ENCODE measurements around the gene MAGT1. TPM values are rescaled to one million over a fixed set of nuclear protein-coding genes. Genes with fewer than 3 reads are reported as not detected.
A peak's percentile ranks its signal among the peaks of the same experiment; 100 is the strongest.
"Not testable (repeated sequence)": the region's sequence is repeated elsewhere in the genome, so short reads cannot be mapped to it uniquely, and the experiment has no call there.

Gene MAGT1
- 10 to 100 TPM; 44.9 to 70.1 TPM for total RNA-seq

GRCh38 chrX:77894921-77895886 lies at the start of gene MAGT1:
Gene MAGT1 (minus strand): TSS chrX:77895435. CDS start chrX:77895410, 25 bp downstream.
- Mint-ChIP-seq H3K4me1 (ENCODE audit: low read depth in 2 of 2) (peaks cover 12 to 19% of the 10 kb centered on the region in 2 donors), H3K9me3 (no peaks in the 10 kb centered on the region), H3K27me3 (peaks cover 0 to 5% of the 10 kb centered on the region in 2 donors), H3K27ac (peak within 1 kb of the TSS; percentile 92 to 99), H3K4me3 (peak within 1 kb of the TSS; percentile 94), H3K36me3 (peaks cover 5% of the 10 kb centered on the region)
- ATAC-seq (peak; percentile 97 to 98), DNase-seq (ENCODE audit: low spot score) (peak; percentile 93)

GRCh38 chrX:77945031-77945430 lies 49.8 kb upstream of the MAGT1 start:
- H3K9me3 Mint-ChIP-seq; H3K27me3 Mint-ChIP-seq; H3K27ac Mint-ChIP-seq; ATAC-seq; H3K36me3 Mint-ChIP-seq; H3K4me1 Mint-ChIP-seq (ENCODE audit: low read depth in 2 of 2); DNase-seq (ENCODE audit: low spot score); H3K4me3 Mint-ChIP-seq: not testable (repeated sequence)

DNA sequence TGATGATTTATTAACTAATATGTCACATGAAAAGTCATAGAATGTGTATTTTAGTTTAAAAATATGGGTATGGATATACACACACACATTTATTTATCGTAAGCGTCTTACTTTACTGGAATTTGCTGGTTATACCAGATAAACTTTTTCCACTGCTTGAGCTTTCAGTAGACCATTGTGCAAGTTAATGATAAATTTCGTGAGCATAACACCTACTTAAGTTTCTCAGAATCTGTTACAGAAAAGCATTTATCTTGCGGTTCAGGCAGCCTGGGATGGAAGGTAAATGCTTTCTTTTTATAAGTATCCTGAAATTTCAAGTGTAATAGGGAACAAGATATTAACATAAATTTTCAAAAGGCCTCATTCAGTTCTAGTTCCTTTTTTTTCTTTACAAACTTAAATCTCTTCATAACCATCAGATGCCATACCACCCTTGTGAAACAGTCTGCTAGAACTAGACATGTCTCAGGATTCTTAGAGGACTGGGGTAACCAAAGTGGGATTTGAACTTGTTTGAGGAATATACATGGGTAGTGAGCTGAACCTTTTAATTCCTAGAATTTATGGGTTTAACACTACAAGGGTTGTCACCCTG lies 42.9 kb upstream of the MAGT1 start:
- Mint-ChIP-seq H3K4me3 (no peak overlapping the region), H3K9me3 (no peaks in the 10 kb centered on the region), H3K27me3 (no peaks in the 10 kb centered on the region), H3K27ac (no peak overlapping the region), H3K4me1 (ENCODE audit: low read depth in 2 of 2) (peaks cover 0 to under 1% of the 10 kb centered on the region in 2 donors), H3K36me3 (no peaks in the 10 kb centered on the region)
- ATAC-seq (no peak), DNase-seq (ENCODE audit: low spot score) (no peak)

- no peak overlapping the region for H3K4me3 Mint-ChIP-seq
Measured at GRCh38 chrX:77937291-77937690, 42.1 kb upstream of the MAGT1 start.

DNA sequence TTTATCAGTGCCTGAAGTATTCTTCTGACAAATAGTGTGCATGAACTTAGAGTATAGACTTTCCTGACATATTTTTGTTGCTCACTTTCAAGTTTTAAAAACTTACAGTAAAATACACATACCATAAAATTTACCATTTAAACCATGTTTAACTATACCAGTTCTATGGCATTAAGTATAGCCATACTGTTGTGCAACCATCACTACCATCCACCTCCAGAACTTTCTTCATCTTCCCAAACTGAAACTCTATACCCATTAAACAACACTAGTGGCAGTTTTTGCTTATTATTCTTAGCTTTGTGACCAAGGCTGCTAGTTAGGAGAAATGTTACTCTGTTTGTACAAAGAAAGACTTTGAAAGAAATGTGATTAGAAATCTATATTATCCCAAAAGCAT lies 41.1 kb upstream of the MAGT1 start:
- Mint-ChIP-seq H3K4me3 (no peak overlapping the region), H3K4me1 (ENCODE audit: low read depth in 2 of 2) (no peaks in the 10 kb centered on the region), H3K36me3 (no peaks in the 10 kb centered on the region), H3K27me3 (no peaks in the 10 kb centered on the region), H3K27ac (no peak overlapping the region), H3K9me3 (no peaks in the 10 kb centered on the region)
- DNase-seq (ENCODE audit: low spot score), result no peak
- ATAC-seq, result no peak

More at GRCh38 chrX:77937291-77937690, 42.1 kb upstream of the MAGT1 start:
- no peak for DNase-seq (ENCODE audit: low spot score)
- H3K9me3 Mint-ChIP-seq, result no peaks in the 10 kb centered on the region
- no peaks in the 10 kb centered on the region for H3K27me3 Mint-ChIP-seq
- ATAC-seq, result no peak
- no peaks in the 10 kb centered on the region for H3K4me1 Mint-ChIP-seq (ENCODE audit: low read depth in 2 of 2)
- H3K27ac Mint-ChIP-seq, result no peak overlapping the region
- no peaks in the 10 kb centered on the region for H3K36me3 Mint-ChIP-seq

DNA sequence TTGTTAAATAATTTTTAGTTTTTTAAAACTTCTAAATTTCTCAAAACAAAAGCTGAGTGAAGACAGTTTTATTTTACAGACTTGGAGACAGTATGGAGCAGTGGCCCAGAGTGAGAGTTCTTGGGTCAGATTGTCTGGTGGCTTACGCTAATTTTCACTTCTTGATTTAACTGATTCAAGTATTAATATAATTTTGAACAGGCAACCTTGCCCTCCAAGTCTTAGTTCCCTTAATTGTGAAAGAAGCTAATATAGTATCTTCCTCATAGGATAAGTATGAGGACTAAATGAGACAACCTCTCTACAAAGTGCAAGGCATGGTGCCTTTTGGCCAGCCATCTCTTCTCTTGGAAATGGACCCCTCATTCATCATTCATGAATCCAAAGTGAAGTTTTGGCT lies 40.7 kb upstream of the MAGT1 start:
- Mint-ChIP-seq H3K4me1 (ENCODE audit: low read depth in 2 of 2) (no peaks in the 10 kb centered on the region), H3K9me3 (no peaks in the 10 kb centered on the region), H3K27me3 (no peaks in the 10 kb centered on the region), H3K4me3 (no peak overlapping the region), H3K36me3 (no peaks in the 10 kb centered on the region), H3K27ac (no peak overlapping the region)
- DNase-seq (ENCODE audit: low spot score) (no peak), ATAC-seq (no peak)

GRCh38 chrX:77930581-77930980 lies 35.3 kb upstream of the MAGT1 start:
- Mint-ChIP-seq H3K4me1 (ENCODE audit: low read depth in 2 of 2) (peaks cover 4% of the 10 kb centered on the region in 2 donors), H3K27ac (no peak overlapping the region), H3K36me3 (no peaks in the 10 kb centered on the region), H3K9me3 (no peaks in the 10 kb centered on the region), H3K4me3 (no peak overlapping the region), H3K27me3 (no peaks in the 10 kb centered on the region)
- no peak for DNase-seq (ENCODE audit: low spot score)
- no peak for ATAC-seq

GRCh38 chrX:77925764-77926163 lies 30.5 kb upstream of the MAGT1 start:
- Mint-ChIP-seq H3K4me1 (ENCODE audit: low read depth in 2 of 2) (peaks cover 4 to 10% of the 10 kb centered on the region in 2 donors), H3K36me3 (no peaks in the 10 kb centered on the region), H3K4me3 (no peak overlapping the region), H3K27me3 (no peaks in the 10 kb centered on the region), H3K9me3 (no peaks in the 10 kb centered on the region), H3K27ac (no peak overlapping the region)
- ATAC-seq, result no peak
- no peak for DNase-seq (ENCODE audit: low spot score)

GRCh38 chrX:77924320-77924859 lies 29.2 kb upstream of the MAGT1 start:
- Mint-ChIP-seq H3K9me3 (no peaks in the 10 kb centered on the region), H3K27ac (no peak overlapping the region), H3K36me3 (no peaks in the 10 kb centered on the region), H3K27me3 (no peaks in the 10 kb centered on the region), H3K4me3 (no peak overlapping the region), H3K4me1 (ENCODE audit: low read depth in 2 of 2) (peaks cover 4 to 10% of the 10 kb centered on the region in 2 donors)
- DNase-seq (ENCODE audit: low spot score) (no peak), ATAC-seq (no peak)

GRCh38 chrX:77922787-77923186 lies 27.6 kb upstream of the MAGT1 start:
- no peak overlapping the region for H3K27ac Mint-ChIP-seq
- peaks cover 6 to 7% of the 10 kb centered on the region in 2 donors for H3K4me1 Mint-ChIP-seq (ENCODE audit: low read depth in 2 of 2)
- no peaks in the 10 kb centered on the region for H3K27me3 Mint-ChIP-seq
- H3K36me3 Mint-ChIP-seq, result no peaks in the 10 kb centered on the region
- ATAC-seq, result no peak
- H3K9me3 Mint-ChIP-seq, result no peaks in the 10 kb centered on the region
- no peak overlapping the region for H3K4me3 Mint-ChIP-seq
- DNase-seq (ENCODE audit: low spot score), result no peak

DNA sequence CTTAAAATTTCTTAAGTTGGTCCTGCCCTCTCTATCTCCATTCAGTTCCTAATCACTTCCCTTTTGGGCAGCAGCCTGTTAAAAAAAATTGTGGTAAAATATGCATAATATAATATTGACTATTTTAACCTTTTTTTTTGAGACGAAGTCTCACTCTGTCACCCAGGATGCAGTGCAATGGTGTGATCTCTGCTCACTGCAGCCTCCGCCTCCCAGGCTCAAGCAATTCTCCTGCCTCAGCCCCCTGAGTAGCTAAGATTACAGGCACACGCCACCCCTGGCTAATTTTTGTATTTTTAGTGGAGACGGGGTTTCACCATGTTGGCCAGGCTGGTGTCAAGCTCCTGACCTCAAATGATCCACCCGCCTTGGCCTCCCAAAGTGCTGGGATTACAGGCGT lies 24.1 kb upstream of the MAGT1 start:
- peaks cover 15 to 17% of the 10 kb centered on the region in 2 donors for H3K4me1 Mint-ChIP-seq (ENCODE audit: low read depth in 2 of 2)
- not testable (repeated sequence) for ATAC-seq; H3K36me3 Mint-ChIP-seq; H3K27me3 Mint-ChIP-seq; H3K9me3 Mint-ChIP-seq; DNase-seq (ENCODE audit: low spot score); H3K4me3 Mint-ChIP-seq
- peak overlapping the region; percentile 29 to 31 for H3K27ac Mint-ChIP-seq

GRCh38 chrX:77918568-77918967 lies 23.3 kb upstream of the MAGT1 start:
- Mint-ChIP-seq H3K9me3 (no peaks in the 10 kb centered on the region), H3K27ac (no peak overlapping the region), H3K27me3 (no peaks in the 10 kb centered on the region), H3K4me3 (peak overlapping the region; percentile 85), H3K36me3 (no peaks in the 10 kb centered on the region), H3K4me1 (ENCODE audit: low read depth in 2 of 2) (peaks cover 15 to 16% of the 10 kb centered on the region in 2 donors)
- no peak for ATAC-seq
- no peak for DNase-seq (ENCODE audit: low spot score)

GRCh38 chrX:77917294-77917933 lies 22.2 kb upstream of the MAGT1 start:
- Mint-ChIP-seq H3K4me3 (peak overlapping the region; percentile 85), H3K4me1 (ENCODE audit: low read depth in 2 of 2) (peaks cover 15 to 20% of the 10 kb centered on the region in 2 donors), H3K27ac (peak overlapping the region; percentile 52 to 81), H3K36me3 (no peaks in the 10 kb centered on the region), H3K9me3 (no peaks in the 10 kb centered on the region), H3K27me3 (no peaks in the 10 kb centered on the region)
- no peak for ATAC-seq
- DNase-seq (ENCODE audit: low spot score), result no peak
